HT1080 (cell line): Measurements from ENCODE around the gene NIT1. TPM values are rescaled to one million over a fixed set of nuclear protein-coding genes. Genes with fewer than 3 reads are reported as not detected.

Experiments used
- DNase-seq: peaks from one replicate; pipeline ENCODE4 v3.0.0-alpha.2; 2015; ENCODE audit warnings: low read depth
- total RNA-seq: library from RNA; depleted of rRNA; stranded (reverse); fragments of >200 nt; shearing (Covaris generic); gene quantifications from 2 replicates; pipeline ENCODE4 v1.2.3, GENCODE V29; 2014

Gene NIT1
- total RNA-seq, 1 experiment from 2014 or later = 35.1 TPM

- DNase-seq = no peak
Measured at GRCh38 chr1:161145832-161146231, 27.9 kb downstream of the NIT1 start.

GRCh38 chr1:161153176-161153575 lies 35.3 kb downstream of the NIT1 start:
- no peak for DNase-seq

DNA sequence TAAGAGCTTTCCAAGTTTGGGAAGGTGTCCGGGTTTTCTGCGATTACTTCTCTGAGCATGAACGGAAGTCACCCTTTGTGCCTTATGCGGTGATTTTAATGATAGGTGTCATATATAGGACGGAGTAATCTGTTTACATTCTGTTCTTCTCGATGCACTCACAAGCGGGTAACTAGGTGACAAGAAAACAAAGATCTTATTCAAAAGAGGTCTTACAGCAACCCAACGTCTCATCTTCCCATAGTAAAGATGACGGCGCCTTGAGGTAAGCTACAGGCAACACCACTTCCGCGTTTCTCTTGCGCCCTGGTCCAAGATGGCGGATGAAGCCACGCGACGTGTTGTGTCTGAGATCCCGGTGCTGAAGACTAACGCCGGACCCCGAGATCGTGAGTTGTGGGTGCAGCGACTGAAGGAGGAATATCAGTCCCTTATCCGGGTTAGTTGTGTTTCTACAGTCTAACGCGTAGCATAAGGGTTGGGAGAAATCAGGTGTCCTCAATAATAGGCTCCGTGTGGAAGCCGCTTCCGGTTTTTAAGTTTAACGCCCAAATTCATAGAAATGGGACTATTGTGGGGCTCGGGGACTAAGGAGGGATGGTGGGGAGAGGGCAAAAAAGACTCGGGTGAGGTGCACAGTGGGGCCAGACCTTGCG lies 35.9 kb downstream of the NIT1 start, which contains the start of gene UFC1:
UFC1 (plus strand) TSS at position 297 of the 656 bp plus-strand sequence; CDS start at position 317, 20 bp downstream.
- peak; percentile 86 for DNase-seq

DNA sequence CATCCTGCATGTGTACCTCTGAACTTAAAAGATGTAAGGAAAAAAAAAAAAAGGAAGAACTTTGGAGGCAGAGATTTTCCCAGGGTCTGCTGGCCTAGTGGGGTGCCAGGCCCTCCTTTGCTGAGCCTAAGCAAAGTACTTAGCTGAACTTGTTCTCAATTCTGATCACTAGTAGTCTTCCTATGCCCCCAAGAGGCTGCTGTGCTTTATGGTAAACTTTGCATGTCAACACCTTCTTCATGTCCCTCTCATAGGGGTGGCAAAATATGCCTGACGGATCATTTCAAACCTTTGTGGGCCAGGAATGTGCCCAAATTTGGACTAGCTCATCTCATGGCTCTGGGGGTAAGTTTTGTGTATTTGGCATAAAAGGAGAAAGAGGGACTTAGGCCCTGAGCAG lies 40.0 kb downstream of the NIT1 start:
- no peak for DNase-seq

GRCh38 chr1:161158316-161159010 lies 40.6 kb downstream of the NIT1 start:
- no peak for DNase-seq

DNA sequence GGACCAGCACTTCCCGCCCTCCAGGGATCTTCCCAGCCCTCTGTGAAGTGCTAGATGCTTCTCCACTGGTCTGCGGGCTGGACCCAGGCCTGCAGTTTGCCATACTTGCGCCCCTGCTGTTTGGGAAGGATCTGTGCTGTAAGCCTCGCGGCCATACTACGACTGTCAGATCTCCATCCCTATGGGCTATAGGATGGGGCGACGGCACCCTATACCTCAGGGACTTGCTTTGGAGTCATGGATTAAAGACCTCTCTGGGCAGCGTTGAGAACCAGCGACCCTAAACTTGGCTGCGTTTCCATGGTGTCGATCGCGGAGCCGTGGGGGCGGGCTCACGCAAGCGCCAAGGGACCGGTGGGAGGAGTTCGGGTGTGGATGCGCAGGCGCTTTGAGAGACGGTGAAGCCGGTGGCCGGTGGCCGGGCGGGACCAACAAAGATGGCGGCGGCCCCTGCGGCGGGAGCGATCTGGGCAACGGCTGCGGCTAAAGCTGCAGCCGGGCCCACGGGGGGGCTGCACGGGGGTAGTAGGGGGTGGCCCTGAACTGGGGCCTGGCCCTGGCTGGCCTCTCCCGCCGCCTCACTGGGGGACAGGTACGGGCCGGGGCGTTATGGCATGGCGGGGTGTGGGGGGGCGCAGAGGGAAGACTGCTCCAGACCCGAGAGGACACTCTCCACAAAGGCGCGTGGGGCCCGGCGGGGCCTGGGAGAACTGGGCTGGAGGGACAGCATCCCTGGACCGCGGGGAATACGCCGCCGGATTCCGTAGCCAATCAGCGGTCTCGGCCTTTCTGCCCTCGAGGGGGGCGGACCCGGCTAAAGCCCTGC lies 41.4 kb downstream of the NIT1 start, which contains the start of gene USP21:
USP21 (plus strand) TSS at position 414 of the 826 bp plus-strand sequence. CDS start 1,141 bp downstream, outside the sequence.
- DNase-seq = peak; percentile 78

DNA sequence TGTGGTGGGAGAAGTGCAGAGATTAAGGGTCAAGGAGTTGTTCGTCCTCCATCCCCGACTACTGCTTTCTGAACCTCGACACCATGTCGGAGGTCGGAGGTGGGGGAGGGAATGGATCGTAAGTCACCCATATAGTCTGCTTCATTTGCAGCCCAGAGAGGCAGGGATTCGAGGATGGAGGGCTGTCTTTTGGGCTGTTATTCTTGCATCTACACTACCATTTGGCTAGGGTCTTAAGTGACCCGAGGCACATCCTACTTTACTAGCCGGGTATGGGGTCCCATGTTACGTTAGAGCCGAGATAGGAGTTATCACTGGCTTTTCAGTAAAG lies 42.0 kb downstream of the NIT1 start:
- DNase-seq = no peak

DNA sequence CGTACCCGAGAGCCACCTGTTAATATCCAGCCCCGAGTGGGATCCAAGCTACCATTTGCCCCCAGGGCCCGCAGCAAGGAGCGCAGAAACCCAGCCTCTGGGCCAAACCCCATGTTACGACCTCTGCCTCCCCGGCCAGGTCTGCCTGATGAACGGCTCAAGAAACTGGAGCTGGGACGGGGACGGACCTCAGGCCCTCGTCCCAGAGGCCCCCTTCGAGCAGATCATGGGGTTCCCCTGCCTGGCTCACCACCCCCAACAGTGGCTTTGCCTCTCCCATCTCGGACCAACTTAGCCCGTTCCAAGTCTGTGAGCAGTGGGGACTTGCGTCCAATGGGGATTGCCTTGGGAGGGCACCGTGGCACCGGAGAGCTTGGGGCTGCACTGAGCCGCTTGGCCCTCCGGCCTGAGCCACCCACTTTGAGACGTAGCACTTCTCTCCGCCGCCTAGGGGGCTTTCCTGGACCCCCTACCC lies 42.8 kb downstream of the NIT1 start:
- DNase-seq = no peak

GRCh38 chr1:161161652-161162051 lies 43.7 kb downstream of the NIT1 start:
- no peak for DNase-seq

DNA sequence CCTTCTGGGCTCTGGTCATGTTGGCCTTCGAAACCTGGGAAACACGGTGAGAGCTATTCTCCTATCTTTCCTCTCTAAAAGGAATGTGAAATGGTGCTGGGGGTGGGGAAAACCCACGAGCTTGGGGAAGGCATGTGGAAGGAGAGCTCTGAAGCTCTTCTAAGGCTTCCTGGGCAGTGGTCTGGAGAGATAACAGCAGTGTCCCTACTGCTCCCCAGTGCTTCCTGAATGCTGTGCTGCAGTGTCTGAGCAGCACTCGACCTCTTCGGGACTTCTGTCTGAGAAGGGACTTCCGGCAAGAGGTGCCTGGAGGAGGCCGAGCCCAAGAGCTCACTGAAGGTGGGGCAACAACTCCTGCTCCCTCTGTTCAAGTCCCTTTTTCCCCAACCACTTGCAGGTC lies 44.1 kb downstream of the NIT1 start:
- DNase-seq = no peak

GRCh38 chr1:161162806-161163205 lies 44.9 kb downstream of the NIT1 start:
- DNase-seq = no peak

- DNase-seq = no peak
Measured at GRCh38 chr1:161163793-161164192, 45.9 kb downstream of the NIT1 start.

DNA sequence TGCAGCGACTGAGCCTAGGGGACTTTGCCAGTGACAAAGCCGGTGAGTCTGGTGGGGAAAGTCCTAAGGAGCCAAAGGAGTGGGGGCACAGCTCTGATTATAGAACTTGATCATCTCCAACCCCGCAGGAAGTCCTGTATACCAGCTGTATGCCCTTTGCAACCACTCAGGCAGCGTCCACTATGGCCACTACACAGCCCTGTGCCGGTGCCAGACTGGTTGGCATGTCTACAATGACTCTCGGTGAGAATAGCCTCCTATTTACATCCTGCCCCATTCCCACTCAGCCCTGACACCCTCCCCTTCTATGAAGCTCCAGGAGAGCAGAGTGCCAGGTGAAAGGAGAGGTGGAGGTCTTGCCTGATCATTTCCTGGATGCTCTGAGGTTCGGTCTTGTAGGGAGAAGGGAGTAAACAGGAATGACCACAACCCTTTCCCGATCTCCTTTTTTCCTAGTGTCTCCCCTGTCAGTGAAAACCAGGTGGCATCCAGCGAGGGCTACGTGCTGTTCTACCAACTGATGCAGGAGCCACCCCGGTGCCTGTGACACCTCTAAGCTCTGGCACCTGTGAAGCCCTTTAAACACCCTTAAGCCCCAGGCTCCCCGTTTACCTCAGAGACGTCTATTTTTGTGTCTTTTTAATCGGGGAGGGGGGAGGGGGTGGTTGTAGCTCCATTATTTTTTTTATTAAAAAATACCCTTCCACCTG lies 47.2 kb downstream of the NIT1 start:
- no peak for DNase-seq

GRCh38 chr1:161165742-161166668 lies 48.1 kb downstream of the NIT1 start, which contains the start of gene PPOX:
Gene PPOX (plus strand): TSS chr1:161166426. CDS start chr1:161166848, 422 bp downstream.
- peak; percentile 98 for DNase-seq

DNA sequence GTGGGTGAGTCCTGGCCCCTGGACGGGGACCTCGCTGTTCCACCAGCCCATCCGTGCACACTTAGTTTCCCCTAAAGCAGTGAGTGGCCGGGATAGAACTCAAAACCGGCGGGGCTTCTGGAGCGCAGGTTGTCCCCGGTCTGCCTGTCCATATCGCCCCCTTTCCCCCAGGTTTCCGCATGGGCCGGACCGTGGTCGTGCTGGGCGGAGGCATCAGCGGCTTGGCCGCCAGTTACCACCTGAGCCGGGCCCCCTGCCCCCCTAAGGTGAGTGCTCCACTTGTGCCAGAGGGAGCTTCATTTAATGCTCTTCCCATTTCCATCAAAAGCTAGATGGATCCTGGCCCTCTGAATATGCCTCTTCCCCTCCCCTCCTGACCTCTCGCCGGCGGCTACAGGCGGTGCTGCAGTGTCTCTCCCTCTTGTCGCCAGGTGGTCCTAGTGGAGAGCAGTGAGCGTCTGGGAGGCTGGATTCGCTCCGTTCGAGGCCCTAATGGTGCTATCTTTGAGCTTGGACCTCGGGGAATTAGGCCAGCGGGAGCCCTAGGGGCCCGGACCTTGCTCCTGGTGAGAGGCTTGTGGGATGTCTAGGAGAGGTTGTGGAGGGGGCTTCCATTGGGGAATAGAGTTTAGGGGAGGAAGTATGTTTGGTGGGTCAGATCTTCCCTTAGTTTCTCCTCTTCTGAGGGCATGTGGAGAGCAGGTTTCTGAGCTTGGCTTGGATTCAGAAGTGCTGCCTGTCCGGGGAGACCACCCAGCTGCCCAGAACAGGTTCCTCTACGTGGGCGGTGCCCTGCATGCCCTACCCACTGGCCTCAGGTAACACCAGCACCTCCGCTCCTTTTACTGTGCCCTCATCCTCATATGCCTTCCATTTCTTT lies 49.0 kb downstream of the NIT1 start:
- no peak for DNase-seq

DNA sequence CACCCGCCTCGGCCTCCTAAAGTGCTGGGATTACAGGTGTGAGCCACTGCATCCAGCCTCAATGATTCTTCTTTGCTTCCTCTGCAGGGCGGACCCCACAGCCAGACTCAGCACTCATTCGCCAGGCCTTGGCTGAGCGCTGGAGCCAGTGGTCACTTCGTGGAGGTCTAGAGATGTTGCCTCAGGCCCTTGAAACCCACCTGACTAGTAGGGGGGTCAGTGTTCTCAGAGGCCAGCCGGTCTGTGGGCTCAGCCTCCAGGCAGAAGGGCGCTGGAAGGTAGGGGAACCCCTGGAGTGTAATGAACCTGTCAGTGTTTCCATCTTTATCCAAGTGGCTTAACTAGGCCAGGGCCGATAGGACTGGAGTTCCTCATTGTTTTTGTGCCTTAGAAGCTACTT lies 51.0 kb downstream of the NIT1 start:
- DNase-seq = no peak
